ENCODE measurements around the gene DENND1B.

- TF ChIP-seq, protein P1, sequence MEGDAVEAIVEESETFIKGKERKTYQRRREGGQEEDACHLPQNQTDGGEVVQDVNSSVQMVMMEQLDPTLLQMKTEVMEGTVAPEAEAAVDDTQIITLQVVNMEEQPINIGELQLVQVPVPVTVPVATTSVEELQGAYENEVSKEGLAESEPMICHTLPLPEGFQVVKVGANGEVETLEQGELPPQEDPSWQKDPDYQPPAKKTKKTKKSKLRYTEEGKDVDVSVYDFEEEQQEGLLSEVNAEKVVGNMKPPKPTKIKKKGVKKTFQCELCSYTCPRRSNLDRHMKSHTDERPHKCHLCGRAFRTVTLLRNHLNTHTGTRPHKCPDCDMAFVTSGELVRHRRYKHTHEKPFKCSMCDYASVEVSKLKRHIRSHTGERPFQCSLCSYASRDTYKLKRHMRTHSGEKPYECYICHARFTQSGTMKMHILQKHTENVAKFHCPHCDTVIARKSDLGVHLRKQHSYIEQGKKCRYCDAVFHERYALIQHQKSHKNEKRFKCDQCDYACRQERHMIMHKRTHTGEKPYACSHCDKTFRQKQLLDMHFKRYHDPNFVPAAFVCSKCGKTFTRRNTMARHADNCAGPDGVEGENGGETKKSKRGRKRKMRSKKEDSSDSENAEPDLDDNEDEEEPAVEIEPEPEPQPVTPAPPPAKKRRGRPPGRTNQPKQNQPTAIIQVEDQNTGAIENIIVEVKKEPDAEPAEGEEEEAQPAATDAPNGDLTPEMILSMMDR (conservative IDR thresholded peaks at IDR 0.05 in 1 of 2, IDR thresholded peaks at IDR 0.05 in 1 of 2; ENCODE audit: extremely low read depth in 1 of 2, insufficient read depth in 1 of 2, low read depth in 1 of 2, low read length in 2 of 2): no peak
- TF ChIP-seq EZH2 (IDR thresholded peaks at IDR 0.05; ENCODE audit: borderline replicate concordance, low read length): no peak
Observed at GRCh38 chr1:197779921-197780320, 4.6 kb upstream of the DENND1B start.

All from mammary epithelial cell (primary cell).